Measurements from ENCODE around the gene DHX40.
"Not testable (repeated sequence)": the region's sequence is repeated elsewhere in the genome, so short reads cannot be mapped to it uniquely, and the experiment has no call there.

The DHX40 gene, protein sequence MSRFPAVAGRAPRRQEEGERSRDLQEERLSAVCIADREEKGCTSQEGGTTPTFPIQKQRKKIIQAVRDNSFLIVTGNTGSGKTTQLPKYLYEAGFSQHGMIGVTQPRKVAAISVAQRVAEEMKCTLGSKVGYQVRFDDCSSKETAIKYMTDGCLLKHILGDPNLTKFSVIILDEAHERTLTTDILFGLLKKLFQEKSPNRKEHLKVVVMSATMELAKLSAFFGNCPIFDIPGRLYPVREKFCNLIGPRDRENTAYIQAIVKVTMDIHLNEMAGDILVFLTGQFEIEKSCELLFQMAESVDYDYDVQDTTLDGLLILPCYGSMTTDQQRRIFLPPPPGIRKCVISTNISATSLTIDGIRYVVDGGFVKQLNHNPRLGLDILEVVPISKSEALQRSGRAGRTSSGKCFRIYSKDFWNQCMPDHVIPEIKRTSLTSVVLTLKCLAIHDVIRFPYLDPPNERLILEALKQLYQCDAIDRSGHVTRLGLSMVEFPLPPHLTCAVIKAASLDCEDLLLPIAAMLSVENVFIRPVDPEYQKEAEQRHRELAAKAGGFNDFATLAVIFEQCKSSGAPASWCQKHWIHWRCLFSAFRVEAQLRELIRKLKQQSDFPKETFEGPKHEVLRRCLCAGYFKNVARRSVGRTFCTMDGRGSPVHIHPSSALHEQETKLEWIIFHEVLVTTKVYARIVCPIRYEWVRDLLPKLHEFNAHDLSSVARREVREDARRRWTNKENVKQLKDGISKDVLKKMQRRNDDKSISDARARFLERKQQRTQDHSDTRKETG

GRCh38 chr17:59565171-59565958 lies at the start of gene DHX40:
Gene DHX40, plus strand, starts transcription at chr17:59565610. Its CDS starts 62 bp downstream, at chr17:59565672.
- DNase-seq (ENCODE audit: low read depth), result peak; percentile 76

GRCh38 chr17:59516451-59516850 lies 49.0 kb upstream of the DHX40 start:
- no peak for DNase-seq (ENCODE audit: low read depth)

DNA sequence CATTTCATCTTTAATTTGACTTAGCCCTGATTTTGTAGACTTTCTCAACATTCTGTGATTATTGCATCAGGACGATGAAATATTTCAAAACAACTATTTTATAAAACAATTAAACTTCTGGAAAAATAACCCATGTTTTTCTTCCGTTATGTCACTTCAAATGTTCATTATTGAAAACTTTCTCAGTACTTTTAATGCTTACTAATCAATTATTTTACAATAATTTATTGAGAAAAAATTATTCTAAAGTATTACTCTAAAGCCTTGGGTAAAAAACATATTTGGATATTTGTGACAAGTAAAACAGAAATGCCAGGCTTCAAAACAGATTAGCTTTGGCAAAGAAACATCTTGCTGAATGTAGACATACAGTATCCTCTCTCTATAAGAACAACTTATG lies 46.3 kb upstream of the DHX40 start:
- DNase-seq (ENCODE audit: low read depth), result no peak

- DNase-seq (ENCODE audit: low read depth), result no peak
Measured at GRCh38 chr17:59520251-59520650, 45.2 kb upstream of the DHX40 start.

GRCh38 chr17:59521465-59522126 lies 43.8 kb upstream of the DHX40 start:
- DNase-seq (ENCODE audit: low read depth), result no peak

DNA sequence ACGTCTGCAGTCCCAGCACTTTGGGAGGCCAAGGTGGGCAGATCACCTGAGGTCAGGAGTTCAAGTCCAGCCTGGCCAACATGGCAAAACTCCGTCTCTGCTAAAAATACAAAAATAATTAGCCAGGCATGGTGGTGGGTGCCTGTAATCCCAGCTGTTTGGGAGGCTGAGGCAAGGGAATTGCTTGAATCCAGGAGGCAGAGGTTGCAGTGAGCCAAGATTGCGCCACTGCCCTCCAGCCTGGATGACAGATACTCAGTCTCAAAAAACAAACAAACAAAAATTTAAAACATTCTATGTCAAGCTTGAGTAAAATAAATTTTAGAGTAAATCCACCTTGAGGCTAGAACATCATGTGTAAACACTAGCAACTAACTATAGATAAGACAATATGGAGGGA lies 40.5 kb upstream of the DHX40 start:
- not testable (repeated sequence) for DNase-seq (ENCODE audit: low read depth)

- no peak for DNase-seq (ENCODE audit: low read depth)
Measured at GRCh38 chr17:59525668-59526067, 39.7 kb upstream of the DHX40 start.

DNA sequence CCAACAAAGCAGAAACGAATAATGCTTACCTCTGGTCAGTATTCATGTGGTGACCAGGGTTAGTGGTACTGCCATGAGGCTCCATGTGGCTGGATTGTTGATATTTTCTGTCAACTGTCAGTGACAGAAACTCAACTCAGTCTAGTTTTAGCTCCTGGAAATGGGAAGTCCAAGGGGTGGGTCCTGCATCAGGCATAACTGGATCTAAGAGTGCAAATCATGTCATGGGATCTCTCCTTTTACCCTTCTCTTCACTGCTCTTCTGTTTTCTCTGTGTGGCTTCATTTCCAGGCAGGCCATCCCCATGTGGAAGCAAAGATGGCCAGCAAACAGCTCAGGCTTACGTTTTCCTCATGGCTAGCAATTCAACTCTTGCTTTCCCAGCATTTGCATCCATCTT lies 39.0 kb upstream of the DHX40 start:
- DNase-seq (ENCODE audit: low read depth), result no peak

- no peak for DNase-seq (ENCODE audit: low read depth)
Measured at GRCh38 chr17:59527325-59527917, 38.0 kb upstream of the DHX40 start.

DNA sequence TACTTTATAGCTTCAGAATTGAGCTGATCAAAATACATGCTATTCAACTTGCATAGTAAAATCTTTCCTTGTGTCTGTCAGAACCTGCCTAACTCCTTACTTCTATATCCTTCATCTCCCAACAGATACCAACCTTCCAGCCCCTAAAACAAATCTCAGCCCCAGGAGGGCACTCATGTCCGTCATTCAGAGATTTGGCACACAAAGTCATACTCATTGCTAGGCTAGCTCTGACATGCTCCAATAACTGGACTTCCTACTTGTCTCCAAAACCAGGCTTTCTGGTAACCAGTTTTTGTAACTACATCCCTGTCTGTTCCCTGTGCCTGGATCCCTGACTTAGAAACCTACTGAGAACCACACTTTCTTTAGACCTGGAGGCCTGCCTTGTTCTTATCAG lies 37.5 kb upstream of the DHX40 start:
- DNase-seq (ENCODE audit: low read depth), result no peak

- DNase-seq (ENCODE audit: low read depth), result no peak
Measured at GRCh38 chr17:59530531-59530930, 34.9 kb upstream of the DHX40 start.

GRCh38 chr17:59533694-59534093 lies 31.7 kb upstream of the DHX40 start:
- no peak for DNase-seq (ENCODE audit: low read depth)

DNA sequence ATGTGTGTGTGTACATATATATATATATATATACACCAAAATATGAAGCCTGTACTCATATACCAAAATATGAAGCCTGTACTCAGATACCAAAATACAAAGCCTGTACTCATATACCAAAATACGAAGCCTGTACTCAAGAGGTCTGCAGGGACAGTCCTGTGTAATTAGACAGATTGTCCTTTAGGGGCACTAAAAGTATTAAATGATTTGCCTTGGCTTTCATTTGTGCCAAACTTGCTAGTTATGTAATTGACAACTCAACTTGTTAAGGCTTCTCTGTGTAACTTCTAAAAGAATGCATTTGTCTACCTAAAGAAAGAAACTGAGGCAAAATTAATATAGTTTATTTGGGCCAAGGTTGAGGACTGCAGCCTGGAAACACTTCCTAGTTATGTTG lies 30.8 kb upstream of the DHX40 start:
- DNase-seq (ENCODE audit: low read depth), result no peak

DNA sequence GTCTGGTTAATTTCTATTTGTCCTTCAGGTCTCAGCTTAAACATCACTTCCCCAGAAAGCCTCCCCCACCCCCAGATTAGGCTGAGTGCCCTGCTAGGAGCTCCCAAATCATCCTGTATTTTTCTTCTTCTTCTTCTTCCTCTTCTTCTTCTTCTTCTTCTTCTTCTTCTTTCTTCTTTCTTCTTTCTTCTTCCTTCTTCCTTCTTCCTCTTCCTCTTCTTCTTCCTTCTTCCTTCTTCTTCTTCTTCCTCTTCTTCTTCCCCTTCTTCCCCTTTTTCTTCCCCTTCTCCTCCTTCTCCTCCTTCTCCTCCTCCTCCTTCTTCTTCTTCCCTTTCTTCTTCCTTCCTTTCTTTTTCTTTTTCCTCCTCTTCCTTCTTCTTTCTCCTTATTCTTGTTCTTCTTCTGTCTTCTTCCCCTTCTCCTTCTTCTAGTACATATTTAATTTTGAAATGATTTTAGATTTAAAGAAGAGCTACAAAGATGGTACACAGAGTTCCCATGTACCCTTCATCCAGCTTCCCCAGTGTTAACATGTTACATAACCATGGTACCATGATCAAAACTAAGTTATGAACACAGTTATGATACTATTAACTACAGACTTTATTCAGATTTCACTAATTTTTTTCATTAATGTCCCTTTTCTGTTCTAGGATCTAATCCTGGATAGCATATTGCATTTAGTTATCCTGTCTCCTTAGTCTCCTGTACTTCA lies 27.1 kb upstream of the DHX40 start:
- DNase-seq (ENCODE audit: low read depth), result no peak

DNA sequence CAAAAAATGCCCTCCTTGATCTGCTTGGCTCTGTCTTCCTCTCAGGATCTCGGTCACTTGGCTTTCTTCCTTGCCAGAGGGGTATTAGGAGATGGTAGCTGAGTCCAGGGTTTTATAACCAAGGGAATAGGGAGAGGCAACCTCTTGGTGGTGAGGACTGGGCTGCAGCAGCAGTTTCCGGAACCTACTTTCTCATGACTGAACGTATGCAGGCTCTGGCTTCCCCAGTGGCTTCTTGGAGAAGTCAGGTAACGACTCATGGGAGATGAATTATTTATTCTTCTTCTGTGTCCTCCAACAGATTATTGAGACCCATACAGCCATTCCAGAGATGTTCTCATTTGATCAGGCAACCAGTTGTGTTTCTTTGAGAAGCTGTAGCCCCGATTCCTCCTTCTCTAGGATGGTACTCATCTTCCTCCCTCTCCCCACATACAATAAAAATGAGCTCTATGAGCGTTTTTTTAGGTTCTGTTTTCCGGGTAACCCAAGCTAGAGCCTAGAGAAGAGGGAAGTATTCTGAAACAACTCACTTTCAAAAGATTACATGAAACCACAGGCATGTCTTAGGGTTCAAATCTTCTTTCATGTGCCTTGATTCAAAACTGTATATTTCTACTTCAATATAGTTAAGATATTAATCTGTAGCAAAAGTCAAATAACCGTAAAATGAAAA lies 22.3 kb upstream of the DHX40 start:
- no peak for DNase-seq (ENCODE audit: low read depth)

DNA sequence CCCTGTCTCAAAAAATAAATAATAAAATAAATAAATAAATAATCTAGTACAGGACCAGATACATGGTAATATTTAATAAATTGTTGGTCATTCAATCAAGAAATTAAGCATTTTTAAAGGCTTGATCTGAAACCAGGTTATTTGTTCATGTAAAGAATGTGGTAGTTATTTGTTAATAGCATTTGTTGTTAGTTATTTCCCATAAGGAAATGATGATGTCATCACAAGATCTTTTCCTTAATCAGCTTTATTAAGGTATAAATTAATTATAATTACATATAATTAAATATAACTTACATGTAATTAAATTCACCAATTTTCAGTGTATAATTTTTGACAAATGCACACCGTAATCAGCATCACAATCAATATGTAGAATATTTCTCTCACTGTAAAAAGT lies 19.5 kb upstream of the DHX40 start:
- no peak for DNase-seq (ENCODE audit: low read depth)

- DNase-seq (ENCODE audit: low read depth), result no peak
Measured at GRCh38 chr17:59547131-59547915, 18.1 kb upstream of the DHX40 start.

DNA sequence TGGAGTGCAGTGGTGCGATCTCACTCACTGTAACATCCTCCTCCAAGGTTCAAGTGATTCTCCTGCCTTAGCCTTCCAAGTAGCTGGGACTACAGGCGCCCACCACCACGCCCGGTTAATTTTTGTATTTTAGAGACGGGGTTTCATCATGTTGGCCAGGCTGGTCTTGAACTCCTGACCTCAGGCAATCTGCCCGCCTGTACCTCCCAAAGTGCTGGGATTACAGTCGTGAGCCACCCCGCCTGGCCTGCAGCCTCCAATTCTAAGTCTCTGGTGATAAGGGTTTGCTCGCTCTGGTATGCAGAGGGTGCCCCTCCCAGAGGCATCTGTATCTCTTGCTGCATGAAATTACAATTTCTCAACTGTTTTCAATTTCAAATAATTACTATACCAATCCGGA lies 16.4 kb upstream of the DHX40 start:
- not testable (repeated sequence) for DNase-seq (ENCODE audit: low read depth)

DNA sequence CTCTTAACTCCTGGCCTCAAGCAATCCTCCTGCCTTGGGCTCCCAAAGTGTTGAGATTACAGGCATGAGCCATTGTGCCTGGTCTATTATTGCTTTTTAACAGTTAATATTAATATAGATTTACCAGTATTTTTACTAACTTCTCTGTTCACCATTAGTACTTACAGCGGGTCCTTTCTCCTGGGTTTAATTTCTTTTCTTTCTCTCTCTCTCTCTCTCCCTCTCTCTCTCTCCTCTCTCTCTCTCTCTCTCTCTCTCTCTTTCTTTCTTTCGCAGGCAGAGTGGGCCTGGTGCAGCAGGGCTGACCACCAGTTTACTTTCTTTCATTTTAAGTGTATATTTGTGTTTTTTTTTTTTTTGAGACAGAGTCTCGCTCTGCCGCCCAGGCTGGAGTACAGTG lies 14.7 kb upstream of the DHX40 start:
- no peak for DNase-seq (ENCODE audit: low read depth)

GRCh38 chr17:59558039-59558438 lies 7.4 kb upstream of the DHX40 start:
- no peak for DNase-seq (ENCODE audit: low read depth)

All from HS-5 (cell line).